ENCODE results near the gene SFMBT1. TPM values are rescaled to one million over a fixed set of nuclear protein-coding genes. Genes with fewer than 3 reads are reported as not detected.

SFMBT1 gene
- total and polyA plus RNA-seq, 4 donors: 4.4 to 17.8 (median 10.4) TPM

DNA sequence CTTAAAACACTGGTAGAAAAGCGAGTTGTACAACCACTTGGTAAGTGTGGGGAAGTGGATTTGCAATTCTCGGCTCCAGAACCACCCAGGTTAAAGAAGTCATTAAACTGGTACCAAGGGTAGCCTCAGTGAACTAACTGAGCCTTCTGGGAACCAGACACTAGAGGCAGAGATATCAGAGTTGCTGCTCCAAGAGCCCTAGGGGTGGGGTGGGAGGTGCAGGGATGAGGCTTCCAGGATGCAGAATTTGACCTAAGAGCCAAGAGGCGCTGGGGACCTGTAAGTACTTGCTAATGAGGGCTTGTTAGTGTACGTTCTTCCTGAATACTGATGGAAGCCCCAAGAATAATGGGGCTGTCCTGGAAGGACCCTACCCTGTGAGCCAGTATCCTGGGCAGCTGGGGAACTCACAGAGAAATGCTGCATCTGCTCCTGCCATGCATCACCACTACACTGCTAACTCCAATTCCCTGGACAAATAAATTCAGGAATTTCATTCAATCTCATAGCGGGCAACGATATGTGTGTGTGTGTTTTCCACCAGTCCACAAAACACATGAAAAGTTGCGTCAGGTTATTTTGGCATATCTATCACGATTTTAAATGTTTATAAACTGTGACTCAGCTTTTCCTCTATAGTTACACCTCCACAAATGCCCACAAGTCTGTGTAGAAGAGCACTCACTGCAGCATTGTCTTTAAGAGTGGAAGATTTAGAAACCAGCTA is 172.3 kb downstream of the SFMBT1 start:
- DNase-seq (ENCODE audit: low spot score): no peak
- no peaks in the 10 kb centered on the region for H3K36me3 ChIP-seq (ENCODE audit: control insufficient read depth in 4 of 4, insufficient read depth in 3 of 4, low read depth in 1 of 4, low read length in 3 of 4)
- no peaks in the 10 kb centered on the region for H3K27me3 ChIP-seq (ENCODE audit: control insufficient read depth in 4 of 4, insufficient read depth in 4 of 4, low read length in 3 of 4)
- H3K27ac ChIP-seq (ENCODE audit: low read depth in 1 of 2, low read length in 2 of 2): no peak overlapping the region
- no peaks in the 10 kb centered on the region for H3K9me3 ChIP-seq (ENCODE audit: control insufficient read depth in 4 of 4, low read length in 3 of 4)
- WGBS: 70% methylated on average over 8 of the region's 8 CpGs
- peaks cover 0 to 4% (median 1%) of the 10 kb centered on the region in 4 donors for H3K4me1 ChIP-seq (ENCODE audit: control insufficient read depth in 4 of 4, insufficient read depth in 4 of 4, low read length in 3 of 4)
- peak; percentile 3 for TF ChIP-seq CTCF (IDR thresholded peaks at IDR 0.05; ENCODE audit: low read depth, low read length, missing input control)
- no peak for TF ChIP-seq HNF4A (conservative IDR thresholded peaks at IDR 0.05)
- TF ChIP-seq JUND (IDR thresholded peaks at IDR 0.05): peak in 1 of 2 donors; percentile 83
- TF ChIP-seq NR2F2 (IDR thresholded peaks at IDR 0.05): no peak
- TF ChIP-seq RAD21 (IDR thresholded peaks at IDR 0.05): peak in 1 of 2 donors; percentile 30
- TF ChIP-seq FOXA1 (IDR thresholded peaks at IDR 0.05): no peak
- H3K4me3 ChIP-seq (ENCODE audit: low read depth in 1 of 3, low read length in 3 of 3): no peak overlapping the region
- no peak overlapping the region for H3K9ac ChIP-seq (ENCODE audit: low read depth in 1 of 2, low read length in 2 of 2)

DNA sequence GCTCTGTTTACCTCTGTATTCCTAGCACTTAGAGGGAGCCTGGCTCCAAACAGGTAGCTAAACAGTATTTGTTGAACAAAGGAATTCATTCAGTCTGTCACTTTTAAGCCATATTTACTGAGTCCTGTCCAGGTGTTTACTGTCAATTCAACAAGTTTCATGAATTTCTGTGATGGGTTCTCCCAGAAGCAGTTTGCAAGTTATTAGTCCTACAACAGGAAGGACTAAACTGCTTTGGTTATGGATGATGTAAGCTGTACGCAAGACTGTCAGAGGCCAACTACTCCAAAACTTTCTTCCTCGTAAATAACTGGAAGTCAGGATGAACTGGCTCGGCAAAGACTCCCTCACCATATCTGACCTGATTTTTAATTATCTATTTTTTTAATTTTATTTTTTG is 173.6 kb downstream of the SFMBT1 start:
- H3K4me3 ChIP-seq (ENCODE audit: low read depth in 1 of 3, low read length in 3 of 3): no peak overlapping the region
- no peak for DNase-seq (ENCODE audit: low spot score)
- H3K9me3 ChIP-seq (ENCODE audit: control insufficient read depth in 4 of 4, low read length in 3 of 4): no peaks in the 10 kb centered on the region
- no peak for TF ChIP-seq JUND (IDR thresholded peaks at IDR 0.05)
- TF ChIP-seq SP1 (IDR thresholded peaks at IDR 0.05): no peak
- TF ChIP-seq HNF4A (conservative IDR thresholded peaks at IDR 0.05): no peak
- TF ChIP-seq, protein P1, sequence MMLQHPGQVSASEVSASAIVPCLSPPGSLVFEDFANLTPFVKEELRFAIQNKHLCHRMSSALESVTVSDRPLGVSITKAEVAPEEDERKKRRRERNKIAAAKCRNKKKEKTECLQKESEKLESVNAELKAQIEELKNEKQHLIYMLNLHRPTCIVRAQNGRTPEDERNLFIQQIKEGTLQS (IDR thresholded peaks at IDR 0.05): no peak
- TF ChIP-seq, protein P2, sequence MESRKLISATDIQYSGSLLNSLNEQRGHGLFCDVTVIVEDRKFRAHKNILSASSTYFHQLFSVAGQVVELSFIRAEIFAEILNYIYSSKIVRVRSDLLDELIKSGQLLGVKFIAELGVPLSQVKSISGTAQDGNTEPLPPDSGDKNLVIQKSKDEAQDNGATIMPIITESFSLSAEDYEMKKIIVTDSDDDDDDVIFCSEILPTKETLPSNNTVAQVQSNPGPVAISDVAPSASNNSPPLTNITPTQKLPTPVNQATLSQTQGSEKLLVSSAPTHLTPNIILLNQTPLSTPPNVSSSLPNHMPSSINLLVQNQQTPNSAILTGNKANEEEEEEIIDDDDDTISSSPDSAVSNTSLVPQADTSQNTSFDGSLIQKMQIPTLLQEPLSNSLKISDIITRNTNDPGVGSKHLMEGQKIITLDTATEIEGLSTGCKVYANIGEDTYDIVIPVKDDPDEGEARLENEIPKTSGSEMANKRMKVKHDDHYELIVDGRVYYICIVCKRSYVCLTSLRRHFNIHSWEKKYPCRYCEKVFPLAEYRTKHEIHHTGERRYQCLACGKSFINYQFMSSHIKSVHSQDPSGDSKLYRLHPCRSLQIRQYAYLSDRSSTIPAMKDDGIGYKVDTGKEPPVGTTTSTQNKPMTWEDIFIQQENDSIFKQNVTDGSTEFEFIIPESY (IDR thresholded peaks at IDR 0.05): no peak
- TF ChIP-seq EGR1 (IDR thresholded peaks at IDR 0.05; ENCODE audit: low read depth in 2 of 2): no peak
- TF ChIP-seq RXRA (IDR thresholded peaks at IDR 0.05): no peak
- no peak for TF ChIP-seq NR2F2 (IDR thresholded peaks at IDR 0.05)
- TF ChIP-seq, protein P3, sequence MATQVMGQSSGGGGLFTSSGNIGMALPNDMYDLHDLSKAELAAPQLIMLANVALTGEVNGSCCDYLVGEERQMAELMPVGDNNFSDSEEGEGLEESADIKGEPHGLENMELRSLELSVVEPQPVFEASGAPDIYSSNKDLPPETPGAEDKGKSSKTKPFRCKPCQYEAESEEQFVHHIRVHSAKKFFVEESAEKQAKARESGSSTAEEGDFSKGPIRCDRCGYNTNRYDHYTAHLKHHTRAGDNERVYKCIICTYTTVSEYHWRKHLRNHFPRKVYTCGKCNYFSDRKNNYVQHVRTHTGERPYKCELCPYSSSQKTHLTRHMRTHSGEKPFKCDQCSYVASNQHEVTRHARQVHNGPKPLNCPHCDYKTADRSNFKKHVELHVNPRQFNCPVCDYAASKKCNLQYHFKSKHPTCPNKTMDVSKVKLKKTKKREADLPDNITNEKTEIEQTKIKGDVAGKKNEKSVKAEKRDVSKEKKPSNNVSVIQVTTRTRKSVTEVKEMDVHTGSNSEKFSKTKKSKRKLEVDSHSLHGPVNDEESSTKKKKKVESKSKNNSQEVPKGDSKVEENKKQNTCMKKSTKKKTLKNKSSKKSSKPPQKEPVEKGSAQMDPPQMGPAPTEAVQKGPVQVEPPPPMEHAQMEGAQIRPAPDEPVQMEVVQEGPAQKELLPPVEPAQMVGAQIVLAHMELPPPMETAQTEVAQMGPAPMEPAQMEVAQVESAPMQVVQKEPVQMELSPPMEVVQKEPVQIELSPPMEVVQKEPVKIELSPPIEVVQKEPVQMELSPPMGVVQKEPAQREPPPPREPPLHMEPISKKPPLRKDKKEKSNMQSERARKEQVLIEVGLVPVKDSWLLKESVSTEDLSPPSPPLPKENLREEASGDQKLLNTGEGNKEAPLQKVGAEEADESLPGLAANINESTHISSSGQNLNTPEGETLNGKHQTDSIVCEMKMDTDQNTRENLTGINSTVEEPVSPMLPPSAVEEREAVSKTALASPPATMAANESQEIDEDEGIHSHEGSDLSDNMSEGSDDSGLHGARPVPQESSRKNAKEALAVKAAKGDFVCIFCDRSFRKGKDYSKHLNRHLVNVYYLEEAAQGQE (IDR thresholded peaks at IDR 0.05): no peak
- no peak for TF ChIP-seq TAF1 (conservative IDR thresholded peaks at IDR 0.05)
- TF ChIP-seq CTCF (IDR thresholded peaks at IDR 0.05; ENCODE audit: low read depth, low read length, missing input control): no peak
- TF ChIP-seq GABPA (IDR thresholded peaks at IDR 0.05 in 1 of 2, conservative IDR thresholded peaks at IDR 0.05 in 1 of 2): no peak
- no peak for TF ChIP-seq FOXA2 (IDR thresholded peaks at IDR 0.05)
- TF ChIP-seq YY1 (IDR thresholded peaks at IDR 0.05): no peak
- no peak for TF ChIP-seq HNF4G (IDR thresholded peaks at IDR 0.05)
- peaks cover 0 to 4% (median 1%) of the 10 kb centered on the region in 4 donors for H3K4me1 ChIP-seq (ENCODE audit: control insufficient read depth in 4 of 4, insufficient read depth in 4 of 4, low read length in 3 of 4)
- 90% methylated on average over 3 of the region's 3 CpGs for WGBS
- no peak overlapping the region for H3K9ac ChIP-seq (ENCODE audit: low read depth in 1 of 2, low read length in 2 of 2)
- no peaks in the 10 kb centered on the region for H3K36me3 ChIP-seq (ENCODE audit: control insufficient read depth in 4 of 4, insufficient read depth in 3 of 4, low read depth in 1 of 4, low read length in 3 of 4)
- H3K27me3 ChIP-seq (ENCODE audit: control insufficient read depth in 4 of 4, insufficient read depth in 4 of 4, low read length in 3 of 4): no peaks in the 10 kb centered on the region
- no peak overlapping the region for H3K27ac ChIP-seq (ENCODE audit: low read depth in 1 of 2, low read length in 2 of 2)

Measured in liver (tissue), 9 donors.